HepG2 (cell line): Measurements from ENCODE around the gene CTNNA3. TPM values are rescaled to one million over a fixed set of nuclear protein-coding genes. Genes with fewer than 3 reads are reported as not detected.

Experiments used
- ATAC-seq: fragments of 200-7000 bp; cut with Tn5 transposase; 3 replicates; pipeline ENCODE4 v1.9.1; 2020; ENCODE audit warnings: mild to moderate bottlenecking, moderate library complexity
- BruUV-seq: library from RNA; stranded (reverse); fragments of 400-500 nt; replicated peaks from 2 replicates; lab custom pipeline; 2021; lab: Mats Ljungman, UMichigan
- CTCF ChIA-PET: fragments of 300-600 bp; formaldehyde crosslinking; extraction: SDS; loops from one replicate; lab custom pipeline; 2021; ENCODE audit warnings: low total read pairs, inconsistent platforms, low intra/inter-chr PET ratio; lab: Yijun Ruan, JAX
- POLR2A ChIA-PET: fragments of 350-600 bp; sonication (Branson Sonifier 250); formaldehyde crosslinking; loops from one replicate; lab custom pipeline; 2020; ENCODE audit warnings: antibody characterized with exemption, inconsistent platforms; lab: Yijun Ruan, JAX
- DNase-seq: peaks from one replicate; pipeline ENCODE4 v3.0.0-alpha.2; 2015; ENCODE audit warnings: low spot score
- FAIRE-seq: peaks from 3 replicates; lab custom pipeline; 2011; peaks lifted over from hg19 to GRCh38; lab: Jason Lieb, UNC
- H2AFZ ChIP-seq: one replicate; pipeline ENCODE4 v1.6.1; 2011; ENCODE audit warnings: low read length, inconsistent platforms
- H3K27ac ChIP-seq: fragments of 300-600 bp; 3 replicates; pipeline ENCODE4 v1.8.0; 2011; ENCODE audit warnings: mixed run types, mild to moderate bottlenecking, mixed read lengths, low read length, inconsistent platforms; ENCODE audit not compliant: insufficient read depth; ENCODE audit errors: extremely low read length
- H3K27me3 ChIP-seq, 2 experiments: fragments of 200-600 bp in 1 of 2; 2 replicates in 1 of 2; 3 replicates in 1 of 2; pipeline versions ENCODE4 v1.6.0 to v1.8.0; 2011; ENCODE audit warnings: low read length in 2 of 2, mild to moderate bottlenecking in 2 of 2, moderate library complexity in 2 of 2, inconsistent platforms in 1 of 2; ENCODE audit not compliant: insufficient read depth in 2 of 2, control insufficient read depth in 1 of 2
- H3K36me3 ChIP-seq, 2 experiments: fragments of 200-600 bp in 1 of 2; replicated peaks in 1 of 2; 2 replicates in 1 of 2; 3 replicates in 1 of 2; pipeline versions ENCODE4 v1.5.1 to v1.8.0; 2011; ENCODE audit warnings: low read length in 2 of 2, inconsistent platforms in 1 of 2; ENCODE audit not compliant: insufficient read depth in 2 of 2, control insufficient read depth in 1 of 2
- H3K4me1 ChIP-seq: 2 replicates; pipeline ENCODE4 v1.5.1; 2012; ENCODE audit warnings: low read length, inconsistent platforms; ENCODE audit not compliant: insufficient read depth
- H3K4me2 ChIP-seq: 2 replicates; pipeline ENCODE4 v1.6.0; 2011; ENCODE audit warnings: low read depth, low read length, inconsistent platforms
- H3K4me3 ChIP-seq, 3 experiments: fragments of 200-600 bp in 1 of 3; sonication (generic), shearing (Covaris generic) in 1 of 3; replicated peaks in 1 of 3; 2 replicates each; pipeline ENCODE4 v1.5.1; 2011 to 2016; ENCODE audit warnings: low read length in 3 of 3, inconsistent platforms in 2 of 3, low read depth in 2 of 3, mild to moderate bottlenecking in 2 of 3, control low read depth in 1 of 3, mixed read lengths in 1 of 3; ENCODE audit not compliant: insufficient read depth in 1 of 3
- H3K79me2 ChIP-seq: one replicate; pipeline ENCODE4 v1.6.1; 2011; ENCODE audit warnings: low read length, inconsistent platforms; ENCODE audit not compliant: insufficient read depth
- H3K9ac ChIP-seq: 2 replicates; pipeline ENCODE4 v1.6.0; 2011; ENCODE audit warnings: mild to moderate bottlenecking, low read depth, low read length, inconsistent platforms; ENCODE audit not compliant: insufficient read depth
- H3K9me3 ChIP-seq: 2 replicates; pipeline ENCODE4 v1.5.1; 2012; ENCODE audit warnings: mild to moderate bottlenecking, low read length
- H4K20me1 ChIP-seq: 2 replicates; pipeline ENCODE4 v1.6.0; 2011; ENCODE audit warnings: inconsistent platforms, mild to moderate bottlenecking, low read length, moderate library complexity; ENCODE audit not compliant: insufficient read depth
- ATF7 ChIP-seq, 2 experiments: fragments of 450-650 bp in 1 of 2; sonication (generic) in 1 of 2; formaldehyde crosslinking in 1 of 2; IDR thresholded peaks; 2 replicates each; pipeline versions ENCODE4 v1.4.0 to v1.6.1; 2016 to 2020; ENCODE audit warnings: antibody characterized with exemption in 1 of 2, mild to moderate bottlenecking in 1 of 2, missing genetic modification reagents in 1 of 2
- CAMTA2 ChIP-seq: sonication (generic); formaldehyde crosslinking; IDR thresholded peaks from 2 replicates; pipeline ENCODE4 v1.4.0; 2020; ENCODE audit warnings: mild to moderate bottlenecking, missing genetic modification reagents, borderline replicate concordance
- GATAD2A ChIP-seq: IDR thresholded peaks from 2 replicates; pipeline ENCODE4 v1.6.1; 2016
- HOXD1 ChIP-seq: sonication (generic); formaldehyde crosslinking; IDR thresholded peaks from 2 replicates; pipeline ENCODE4 v1.5.0; 2020; ENCODE audit warnings: missing genetic modification reagents
- MED1 ChIP-seq: sonication (generic); formaldehyde crosslinking; IDR thresholded peaks from 2 replicates; pipeline ENCODE4 v1.4.0; 2020; ENCODE audit warnings: missing genetic modification reagents
- ZBTB1 ChIP-seq: sonication (generic); formaldehyde crosslinking; IDR thresholded peaks from 2 replicates; pipeline ENCODE4 v1.4.0; 2020; ENCODE audit warnings: missing genetic modification reagents, borderline replicate concordance
- ZFP36L2 ChIP-seq: sonication (generic); formaldehyde crosslinking; IDR thresholded peaks from 2 replicates; pipeline ENCODE4 v1.4.0; 2020; ENCODE audit warnings: missing genetic modification reagents
- ZNF709 ChIP-seq: sonication (generic); formaldehyde crosslinking; IDR thresholded peaks from 2 replicates; pipeline ENCODE4 v1.5.0; 2020; ENCODE audit warnings: mild to moderate bottlenecking, missing genetic modification reagents
- ZNF713 ChIP-seq: sonication (generic); formaldehyde crosslinking; IDR thresholded peaks from 2 replicates; pipeline ENCODE4 v1.4.0; 2020; ENCODE audit warnings: mild to moderate bottlenecking, missing genetic modification reagents
- WGBS: methylation state at CpG from one replicate; pipeline ENCODE4 v1.1.6; 2017; ENCODE audit warnings: low lambda C conversion rate; 5-methylcytosine and 5-hydroxymethylcytosine counted together
- in situ Hi-C: cut with HindIII; loops from 2 replicates; pipeline ENCODE4 v1.10.0; 2017; ENCODE audit warnings: low pct_unique_long_range_greater_than_20kb; ENCODE audit not compliant: extremely low pct_ligation_motif_present
- intact Hi-C: fragments of 100-400 bp; cut with micrococcal nuclease; formaldehyde crosslinking; loops from one replicate; pipeline ENCODE4 v1.10.0; 2022; ENCODE audit not compliant: unreplicated experiment
- polyA plus RNA-seq, 8 experiments: library from polyadenylated mRNA; depleted of rRNA in 3 of 8; stranded (reverse) in 7 of 8; unstranded in 1 of 8; fragments of >200 nt; fragmentation: Illumina TruSeq in 4 of 8; extraction: Trizol in 4 of 8; gene quantifications; 2 replicates each; pipeline versions ENCODE4 v1.2.1 to v1.2.3, GENCODE V29; 2011 to 2016; ENCODE audit warnings: low read depth in 4 of 8, missing spikeins in 1 of 8, mixed read lengths in 1 of 8; ENCODE audit not compliant: insufficient read depth in 1 of 8
- total RNA-seq, 5 experiments: library from RNA; depleted of rRNA; stranded (reverse); fragments of >200 nt; fragmentation: Illumina TruSeq; extraction: Trizol; gene quantifications; 2 replicates each; pipeline ENCODE4 v1.2.3, GENCODE V29; 2016; ENCODE audit warnings: low read depth in 1 of 5
- TF ChIP-seq, protein P1 (sequence below): sonication (generic); formaldehyde crosslinking; IDR thresholded peaks from 2 replicates; pipeline ENCODE4 v1.4.0; 2020; ENCODE audit warnings: mild to moderate bottlenecking, missing genetic modification reagents
- TF ChIP-seq, protein P2 (sequence below): sonication (generic); formaldehyde crosslinking; IDR thresholded peaks from 2 replicates; pipeline ENCODE4 v1.5.0; 2020; ENCODE audit warnings: missing genetic modification reagents
- TF ChIP-seq, protein P3 (sequence below): sonication (generic); formaldehyde crosslinking; IDR thresholded peaks from 2 replicates; pipeline ENCODE4; 2020; ENCODE audit warnings: missing genetic modification reagents, mild to moderate bottlenecking, borderline replicate concordance

Gene CTNNA3
- total and polyA plus RNA-seq, 2 of the 13 experiments (the other 11 are each of a cell fraction or from before 2014, with no cell fraction given) = not detected

DNA sequence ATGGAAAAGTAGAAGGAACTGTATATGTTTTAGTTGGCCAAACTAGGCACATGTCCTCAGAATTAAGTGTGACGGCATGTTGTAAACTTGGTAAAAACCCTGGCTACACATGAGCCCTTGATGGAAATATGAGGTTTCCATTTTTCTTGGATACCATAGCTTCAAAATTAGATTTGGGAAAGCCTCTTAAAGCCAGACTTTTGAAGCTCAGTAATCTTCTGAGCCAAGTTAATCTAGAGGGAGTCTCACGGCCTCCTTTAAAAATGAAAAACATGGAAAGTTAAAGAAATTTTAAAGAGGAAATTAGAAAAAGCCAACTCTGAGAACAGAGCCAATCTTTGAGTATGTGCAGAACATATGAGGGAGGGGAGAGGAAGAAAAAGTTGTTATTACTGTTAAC, 376.0 kb downstream of the CTNNA3 start:
- H3K4me2 ChIP-seq = no peak overlapping the region
- 0% methylated on average over 2 of the region's 2 CpGs for WGBS
- no peak overlapping the region for H3K9ac ChIP-seq
- TF ChIP-seq ATF7 (IDR thresholded peaks at IDR 0.05) = no peak
- TF ChIP-seq ATF7 (CRISPR knock-in tag; IDR thresholded peaks at IDR 0.05) = no peak
- no peak for TF ChIP-seq HOXD1 (CRISPR knock-in tag)
- no peak for TF ChIP-seq ZFP36L2 (CRISPR knock-in tag)
- no peak for TF ChIP-seq CAMTA2 (CRISPR knock-in tag)
- TF ChIP-seq ZNF709 = no peak
- TF ChIP-seq, protein P1, sequence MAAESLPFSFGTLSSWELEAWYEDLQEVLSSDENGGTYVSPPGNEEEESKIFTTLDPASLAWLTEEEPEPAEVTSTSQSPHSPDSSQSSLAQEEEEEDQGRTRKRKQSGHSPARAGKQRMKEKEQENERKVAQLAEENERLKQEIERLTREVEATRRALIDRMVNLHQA = no peak
- no peak for TF ChIP-seq GATAD2A (CRISPR knock-in tag)
- TF ChIP-seq ZNF713 (CRISPR knock-in tag) = no peak
- TF ChIP-seq, protein P2, sequence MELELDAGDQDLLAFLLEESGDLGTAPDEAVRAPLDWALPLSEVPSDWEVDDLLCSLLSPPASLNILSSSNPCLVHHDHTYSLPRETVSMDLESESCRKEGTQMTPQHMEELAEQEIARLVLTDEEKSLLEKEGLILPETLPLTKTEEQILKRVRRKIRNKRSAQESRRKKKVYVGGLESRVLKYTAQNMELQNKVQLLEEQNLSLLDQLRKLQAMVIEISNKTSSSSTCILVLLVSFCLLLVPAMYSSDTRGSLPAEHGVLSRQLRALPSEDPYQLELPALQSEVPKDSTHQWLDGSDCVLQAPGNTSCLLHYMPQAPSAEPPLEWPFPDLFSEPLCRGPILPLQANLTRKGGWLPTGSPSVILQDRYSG (CRISPR knock-in tag) = no peak
- TF ChIP-seq MED1 (CRISPR knock-in tag) = no peak
- TF ChIP-seq, protein P3, sequence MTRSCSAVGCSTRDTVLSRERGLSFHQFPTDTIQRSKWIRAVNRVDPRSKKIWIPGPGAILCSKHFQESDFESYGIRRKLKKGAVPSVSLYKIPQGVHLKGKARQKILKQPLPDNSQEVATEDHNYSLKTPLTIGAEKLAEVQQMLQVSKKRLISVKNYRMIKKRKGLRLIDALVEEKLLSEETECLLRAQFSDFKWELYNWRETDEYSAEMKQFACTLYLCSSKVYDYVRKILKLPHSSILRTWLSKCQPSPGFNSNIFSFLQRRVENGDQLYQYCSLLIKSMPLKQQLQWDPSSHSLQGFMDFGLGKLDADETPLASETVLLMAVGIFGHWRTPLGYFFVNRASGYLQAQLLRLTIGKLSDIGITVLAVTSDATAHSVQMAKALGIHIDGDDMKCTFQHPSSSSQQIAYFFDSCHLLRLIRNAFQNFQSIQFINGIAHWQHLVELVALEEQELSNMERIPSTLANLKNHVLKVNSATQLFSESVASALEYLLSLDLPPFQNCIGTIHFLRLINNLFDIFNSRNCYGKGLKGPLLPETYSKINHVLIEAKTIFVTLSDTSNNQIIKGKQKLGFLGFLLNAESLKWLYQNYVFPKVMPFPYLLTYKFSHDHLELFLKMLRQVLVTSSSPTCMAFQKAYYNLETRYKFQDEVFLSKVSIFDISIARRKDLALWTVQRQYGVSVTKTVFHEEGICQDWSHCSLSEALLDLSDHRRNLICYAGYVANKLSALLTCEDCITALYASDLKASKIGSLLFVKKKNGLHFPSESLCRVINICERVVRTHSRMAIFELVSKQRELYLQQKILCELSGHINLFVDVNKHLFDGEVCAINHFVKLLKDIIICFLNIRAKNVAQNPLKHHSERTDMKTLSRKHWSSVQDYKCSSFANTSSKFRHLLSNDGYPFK (CRISPR knock-in tag) = no peak
- no peak for TF ChIP-seq ZBTB1
- H3K27me3 ChIP-seq = no peaks in the 10 kb centered on the region
- no peaks in the 10 kb centered on the region for H3K79me2 ChIP-seq
- in situ Hi-C loops = no loop called here
- no peak overlapping the region for H2AFZ ChIP-seq
- no peak overlapping the region for H3K4me3 ChIP-seq
- ChIA-PET CTCF (no interaction called here), POLR2A (no interaction called here)
- no peaks in the 10 kb centered on the region for H3K36me3 ChIP-seq
- peaks cover 17% of the 10 kb centered on the region for H3K9me3 ChIP-seq
- ATAC-seq (no peak), DNase-seq (no peak), FAIRE-seq (no peak)
- intact Hi-C loops = no loop called here
- no TSS peak for BruUV-seq
- H3K4me1 ChIP-seq = no peaks in the 10 kb centered on the region
- H3K27ac ChIP-seq = no peak overlapping the region
- H4K20me1 ChIP-seq = no peaks in the 10 kb centered on the region
